ENCODE data around the gene TRAPPC5. TPM values are rescaled to one million over a fixed set of nuclear protein-coding genes. Genes with fewer than 3 reads are reported as not detected.

The TRAPPC5 gene
- total RNA-seq, 1 donor from 2014 or later, result 142 TPM

- Mint-ChIP-seq H3K36me3 (ENCODE audit: unreplicated experiment) (peaks cover 9% of the 10 kb centered on the region), H3K27ac (ENCODE audit: unreplicated experiment) (no peak overlapping the region), H3K27me3 (ENCODE audit: unreplicated experiment) (peaks cover 14% of the 10 kb centered on the region), H3K4me3 (ENCODE audit: unreplicated experiment) (peak overlapping the region; percentile 80), H3K4me1 (ENCODE audit: low read depth, unreplicated experiment) (peaks cover 4% of the 10 kb centered on the region), H3K9me3 (ENCODE audit: unreplicated experiment) (no peaks in the 10 kb centered on the region)
- DNase-seq, result no peak
- TF ChIP-seq CTCF (IDR thresholded peaks at IDR 0.05; ENCODE audit: partially characterized antibody, unreplicated experiment), result no peak
These were observed 11.0 kb upstream of the TRAPPC5 start for GRCh38 chr19:7669641-7670040.

- Mint-ChIP-seq H3K4me1 (ENCODE audit: low read depth, unreplicated experiment) (peaks cover 4% of the 10 kb centered on the region), H3K27me3 (ENCODE audit: unreplicated experiment) (peaks cover 14% of the 10 kb centered on the region), H3K9me3 (ENCODE audit: unreplicated experiment) (no peaks in the 10 kb centered on the region), H3K36me3 (ENCODE audit: unreplicated experiment) (peaks cover 10% of the 10 kb centered on the region), H3K4me3 (ENCODE audit: unreplicated experiment) (peak overlapping the region; percentile 75), H3K27ac (ENCODE audit: unreplicated experiment) (no peak overlapping the region)
- no peak for TF ChIP-seq CTCF (IDR thresholded peaks at IDR 0.05; ENCODE audit: partially characterized antibody, unreplicated experiment)
- peak; percentile 54 for DNase-seq
These were observed 10.4 kb upstream of the TRAPPC5 start for GRCh38 chr19:7670150-7670783.

GRCh38 chr19:7670790-7671189, 9.8 kb upstream of the TRAPPC5 start:
- H3K4me1 Mint-ChIP-seq (ENCODE audit: low read depth, unreplicated experiment), result peaks cover 4% of the 10 kb centered on the region
- H3K9me3 Mint-ChIP-seq (ENCODE audit: unreplicated experiment), result no peaks in the 10 kb centered on the region
- DNase-seq, result no peak
- H3K27me3 Mint-ChIP-seq (ENCODE audit: unreplicated experiment), result peaks cover 14% of the 10 kb centered on the region
- peaks cover 10% of the 10 kb centered on the region for H3K36me3 Mint-ChIP-seq (ENCODE audit: unreplicated experiment)
- TF ChIP-seq CTCF (IDR thresholded peaks at IDR 0.05; ENCODE audit: partially characterized antibody, unreplicated experiment), result no peak
- peak overlapping the region; percentile 75 for H3K4me3 Mint-ChIP-seq (ENCODE audit: unreplicated experiment)
- H3K27ac Mint-ChIP-seq (ENCODE audit: unreplicated experiment), result no peak overlapping the region

GRCh38 chr19:7672522-7672921, 8.1 kb upstream of the TRAPPC5 start:
- Mint-ChIP-seq H3K27ac (ENCODE audit: unreplicated experiment) (no peak overlapping the region), H3K27me3 (ENCODE audit: unreplicated experiment) (peaks cover 13% of the 10 kb centered on the region), H3K4me3 (ENCODE audit: unreplicated experiment) (no peak overlapping the region), H3K36me3 (ENCODE audit: unreplicated experiment) (peaks cover 10% of the 10 kb centered on the region), H3K9me3 (ENCODE audit: unreplicated experiment) (no peaks in the 10 kb centered on the region), H3K4me1 (ENCODE audit: low read depth, unreplicated experiment) (peaks cover 4% of the 10 kb centered on the region)
- no peak for DNase-seq
- no peak for TF ChIP-seq CTCF (IDR thresholded peaks at IDR 0.05; ENCODE audit: partially characterized antibody, unreplicated experiment)
